Esophagus (tissue), 2 donors: ENCODE data around the gene KLF16. TPM values are rescaled to one million over a fixed set of nuclear protein-coding genes. Genes with fewer than 3 reads are reported as not detected.

Experiments used
- H3K27ac ChIP-seq, 2 donors: one replicate each; pipeline ENCODE4 v1.5.1; 2013; ENCODE audit warnings: low read depth in 2 of 2, mild to moderate bottlenecking in 2 of 2, inconsistent platforms in 1 of 2, low read length in 1 of 2, moderate library complexity in 1 of 2
- H3K27me3 ChIP-seq, 2 donors: one replicate each; pipeline ENCODE4 v1.6.1; 2013; ENCODE audit warnings: low read length in 2 of 2, control low read depth in 1 of 2, mild to moderate bottlenecking in 1 of 2; ENCODE audit not compliant: insufficient read depth in 2 of 2, control insufficient read depth in 1 of 2
- H3K36me3 ChIP-seq, 2 donors: one replicate each; pipeline ENCODE4 v1.6.1; 2013; ENCODE audit warnings: low read length in 1 of 2; ENCODE audit not compliant: control insufficient read depth in 2 of 2, insufficient read depth in 2 of 2
- H3K4me1 ChIP-seq, 2 donors: one replicate each; pipeline ENCODE4 v1.6.1; 2013; ENCODE audit warnings: low read length in 1 of 2; ENCODE audit not compliant: control insufficient read depth in 2 of 2, insufficient read depth in 2 of 2
- H3K4me3 ChIP-seq, 2 donors: one replicate each; pipeline ENCODE4 v1.5.1; 2013; ENCODE audit warnings: low read length in 2 of 2, mild to moderate bottlenecking in 2 of 2, low read depth in 1 of 2, moderate library complexity in 1 of 2
- H3K9me3 ChIP-seq, 2 donors: one replicate each; pipeline ENCODE4 v1.6.1; 2013; ENCODE audit warnings: mild to moderate bottlenecking in 2 of 2, low read depth in 1 of 2, low read length in 1 of 2, moderate library complexity in 1 of 2; ENCODE audit not compliant: control insufficient read depth in 2 of 2, insufficient read depth in 1 of 2
- WGBS, 2 donors: extraction: QIAGEN DNeasy Blood & Tissue Kit; methylation state at CpG; one replicate each; pipeline ENCODE4 v1.1.7; 2013; 5-methylcytosine and 5-hydroxymethylcytosine counted together
- polyA plus RNA-seq, 2 donors: library from polyadenylated mRNA; stranded (reverse); fragments of 200-250 nt; gene quantifications; one replicate each; pipeline ENCODE4 v1.2.3, GENCODE V29; 2013
- donor health status: healthy with polysubstance abuse.
- donor health status: Bipolar disorder and iron deficiency.

KLF16 gene
- polyA plus RNA-seq, 2 donors, result 9.3 to 13.5 TPM

DNA sequence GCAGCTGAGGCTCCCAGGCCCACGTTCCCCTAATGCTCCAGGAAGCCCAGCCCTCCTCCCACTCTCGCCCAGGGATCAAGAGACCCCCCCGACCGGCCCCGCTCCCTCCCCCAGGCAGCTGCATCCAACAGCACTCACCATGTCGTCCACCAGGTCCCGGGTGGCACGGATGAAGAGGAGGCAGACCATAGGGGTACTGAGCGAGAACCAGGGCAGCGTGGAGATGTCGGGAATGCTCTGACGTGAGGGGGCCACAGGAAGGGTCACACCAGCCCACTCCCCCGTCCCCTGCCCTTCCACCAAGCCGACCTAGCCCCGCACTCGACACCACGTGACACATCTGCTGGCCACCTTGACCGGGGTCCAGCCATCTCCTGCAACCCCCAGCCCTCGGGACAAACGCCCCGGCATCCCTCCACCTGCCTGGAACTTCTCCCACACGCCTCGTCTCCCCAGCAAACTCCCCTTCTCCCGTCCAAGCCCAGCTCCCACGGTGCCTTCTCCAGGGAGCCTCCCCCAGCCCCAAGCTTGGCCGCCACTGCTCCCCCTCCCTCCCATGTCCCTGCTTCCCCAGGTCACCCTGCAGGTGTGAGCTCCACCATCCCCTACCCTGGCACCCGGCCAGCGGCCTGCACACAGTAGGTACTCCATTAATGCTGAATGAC lies 56.2 kb downstream of the KLF16 start:
- no peaks in the 10 kb centered on the region for H3K9me3 ChIP-seq
- H3K27ac ChIP-seq, result no peak overlapping the region
- WGBS, 2 donors, result 63 to 76% methylated on average over 20 to 28 of the region's 28 CpGs
- no peak overlapping the region for H3K4me3 ChIP-seq
- peaks cover 0 to 2% of the 10 kb centered on the region in 2 donors for H3K36me3 ChIP-seq
- H3K27me3 ChIP-seq, result no peaks in the 10 kb centered on the region
- peaks cover 3 to 11% of the 10 kb centered on the region in 2 donors for H3K4me1 ChIP-seq

DNA sequence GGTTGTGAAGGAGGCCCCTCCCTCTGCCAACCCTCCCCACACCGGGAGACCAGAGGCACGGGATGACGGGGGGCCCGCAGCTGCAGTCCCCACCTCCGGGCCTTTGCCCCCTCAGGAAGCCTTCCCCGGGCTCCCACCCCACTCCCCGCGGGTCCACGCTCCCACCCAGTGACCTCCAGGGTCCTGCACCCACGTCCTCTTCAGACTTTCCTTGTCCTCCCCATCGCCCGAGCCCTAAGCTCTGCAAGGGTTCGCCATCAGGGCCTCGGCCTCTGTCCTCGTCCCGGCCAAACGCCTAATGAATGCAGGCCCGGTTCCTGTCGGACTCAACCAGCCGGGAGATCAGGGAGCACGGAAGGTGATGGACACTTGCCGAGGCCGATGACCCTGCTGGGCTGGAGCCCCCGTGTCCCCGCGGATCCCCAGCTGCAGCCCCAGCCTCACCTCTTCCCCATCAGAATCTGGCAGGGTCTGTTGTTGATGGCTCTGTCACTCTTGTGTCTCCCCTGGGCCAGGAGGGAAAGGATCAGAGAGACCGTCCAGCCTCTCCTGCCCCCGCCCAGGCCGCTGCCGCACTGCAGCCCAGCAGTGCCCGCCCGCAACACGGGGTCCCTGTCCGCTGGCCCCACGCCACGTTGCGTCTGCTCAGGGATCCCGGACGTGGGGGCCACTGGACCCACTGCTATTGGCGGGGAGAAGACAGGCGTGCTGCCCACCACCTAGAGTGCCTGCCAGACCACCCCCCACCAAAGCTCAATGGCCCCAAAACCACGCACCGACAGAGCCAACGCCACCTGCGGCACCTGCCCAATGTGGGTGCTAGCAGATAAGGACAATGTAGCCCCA lies 57.0 kb downstream of the KLF16 start:
- Histone ChIP-seq H3K36me3 (peaks cover 0 to 2% of the 10 kb centered on the region in 2 donors), H3K4me3 (no peak overlapping the region), H3K27me3 (no peaks in the 10 kb centered on the region), H3K4me1 (peaks cover 3 to 11% of the 10 kb centered on the region in 2 donors), H3K9me3 (no peaks in the 10 kb centered on the region), H3K27ac (no peak overlapping the region)
- WGBS, 2 donors, result 80 to 88% methylated on average over 45 of the region's 45 CpGs

DNA sequence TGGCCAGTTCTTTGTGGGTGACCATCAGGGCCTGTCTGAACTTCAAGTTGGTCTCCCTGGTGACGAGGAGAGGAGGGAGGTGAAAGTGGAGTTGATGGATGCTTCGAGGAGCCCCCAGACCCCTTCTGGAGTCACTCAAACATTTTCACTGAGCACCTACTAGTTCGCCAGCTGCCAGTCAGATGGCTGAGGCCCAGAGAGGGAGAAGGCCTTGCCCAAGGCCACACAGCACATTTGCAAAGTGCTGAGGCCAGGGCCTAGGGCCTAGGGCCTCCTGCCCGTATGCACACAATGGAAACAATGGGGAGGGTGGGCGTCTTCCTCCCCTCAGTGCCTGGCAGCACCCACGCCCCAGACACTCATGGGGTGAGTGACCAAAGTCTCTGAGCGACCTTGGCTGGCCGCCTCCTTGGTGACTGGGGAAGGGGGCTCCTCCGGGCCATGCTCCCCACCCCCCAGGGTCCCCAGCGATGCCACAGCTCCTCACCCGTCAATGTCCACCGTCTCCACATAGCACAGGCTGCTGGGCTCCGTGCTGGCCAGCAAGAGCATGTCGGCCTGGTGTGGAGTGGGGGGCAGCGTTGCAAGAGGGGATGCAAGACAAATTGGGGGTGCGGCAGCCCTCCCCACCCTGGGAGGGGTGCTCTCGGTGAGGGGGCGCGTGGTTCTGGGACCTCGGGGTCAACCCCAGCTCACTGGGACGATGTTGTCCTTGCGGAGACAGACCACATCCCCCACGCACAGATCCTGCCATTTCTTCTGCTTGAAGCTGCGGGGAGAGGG lies 57.8 kb downstream of the KLF16 start:
- Histone ChIP-seq H3K4me1 (peaks cover 3 to 7% of the 10 kb centered on the region in 2 donors), H3K36me3 (peaks cover 0 to 2% of the 10 kb centered on the region in 2 donors), H3K4me3 (no peak overlapping the region), H3K9me3 (no peaks in the 10 kb centered on the region), H3K27ac (no peak overlapping the region), H3K27me3 (no peaks in the 10 kb centered on the region)
- WGBS, 2 donors, result 89 to 91% methylated on average over 24 of the region's 24 CpGs

DNA sequence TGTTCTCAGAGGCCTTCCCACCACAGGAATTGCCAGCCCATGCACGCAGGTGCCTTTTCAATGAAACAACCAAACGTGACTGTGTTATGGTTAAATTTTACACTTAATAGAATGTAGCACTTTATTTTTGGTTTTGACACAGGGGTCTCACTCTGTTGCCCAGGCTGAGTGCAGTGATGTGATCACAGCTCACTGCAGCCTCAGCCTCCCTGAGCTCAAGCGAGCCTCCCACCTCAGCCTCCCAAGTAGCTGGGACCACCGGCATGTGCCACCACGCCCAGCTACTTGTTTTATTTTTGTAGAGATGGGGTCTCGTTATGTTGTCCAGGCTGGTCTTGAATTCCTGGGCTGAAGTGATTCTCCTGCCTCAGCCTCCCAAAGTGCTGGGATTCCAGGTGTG lies 58.5 kb downstream of the KLF16 start:
- Histone ChIP-seq H3K4me3 (no peak overlapping the region), H3K9me3 (no peaks in the 10 kb centered on the region), H3K4me1 (peaks cover 3 to 7% of the 10 kb centered on the region in 2 donors), H3K27ac (no peak overlapping the region), H3K27me3 (no peaks in the 10 kb centered on the region), H3K36me3 (peaks cover 0 to 2% of the 10 kb centered on the region in 2 donors)
- 90 to 92% methylated on average over 6 of the region's 6 CpGs for WGBS, 2 donors

Other genes starting within 250 kb of the KLF16 start
- gene TCF3, start 211.0 kb downstream of the KLF16 start, polyA plus RNA-seq, result 10 to 100 TPM; 23.1 to 27.1 TPM
- gene ONECUT3, start 110.1 kb downstream of the KLF16 start, polyA plus RNA-seq, result under 1 TPM in 1 of 2 donors, not detected in 1; under 0.01 TPM
- 1 to 10 TPM in 1 of 2 donors, under 1 TPM in 1; 0.68 to 1.2 TPM for gene ATP8B3, start 51.3 kb downstream of the KLF16 start, polyA plus RNA-seq
- 10 to 100 TPM; 13.9 to 27.4 TPM for gene REXO1, start 15.1 kb downstream of the KLF16 start, polyA plus RNA-seq
- gene ABHD17A, start 21.9 kb upstream of the KLF16 start, polyA plus RNA-seq, result 10 to 100 TPM; 73.9 to 76.2 TPM
- 1 to 10 TPM; 6.4 to 6.9 TPM for gene ADAT3, start 41.8 kb upstream of the KLF16 start, polyA plus RNA-seq
- 10 to 100 TPM; 29.0 to 38.6 TPM for gene SCAMP4, start 41.8 kb upstream of the KLF16 start, polyA plus RNA-seq
- 10 to 100 TPM; 59.9 to 63.7 TPM for gene CSNK1G2, start 77.6 kb upstream of the KLF16 start, polyA plus RNA-seq
- 10 to 100 TPM; 40.0 to 48.9 TPM for gene BTBD2, start 152.1 kb upstream of the KLF16 start, polyA plus RNA-seq
- gene MKNK2, start 187.7 kb upstream of the KLF16 start, polyA plus RNA-seq, result 100 to 1,000 TPM; 167 to 244 TPM
- 10 to 100 TPM; 11.0 to 12.4 TPM for gene MOB3A, start 232.7 kb upstream of the KLF16 start, polyA plus RNA-seq
- gene IZUMO4, start 233.3 kb upstream of the KLF16 start, polyA plus RNA-seq, result 10 to 100 TPM in 1 of 2 donors, 1 to 10 TPM in 1; 6.4 to 16.0 TPM